GM23338 (cell line): ENCODE results near the gene IRF2BP1. TPM values are rescaled to one million over a fixed set of nuclear protein-coding genes. Genes with fewer than 3 reads are reported as not detected.

Source experiments
- ATAC-seq: fragments of 200-7000 bp; cut with Tn5 transposase; 3 replicates; pipeline ENCODE4 v1.9.1; 2020
- DNase-seq: peaks from one replicate; pipeline ENCODE4 v3.0.0-alpha.2; 2015; ENCODE audit warnings: low spot score
- H2AFZ ChIP-seq: fragments of 200-600 bp; sonication (generic); 2 replicates; pipeline ENCODE4 v1.8.0; 2016; ENCODE audit warnings: antibody characterized with exemption, mild to moderate bottlenecking, moderate library complexity
- H3F3A ChIP-seq: fragments of 200-600 bp; sonication (generic); replicated peaks from 2 replicates; pipeline ENCODE4 v1.8.0; 2017; ENCODE audit warnings: antibody characterized with exemption, mixed run types, low read depth
- H3K27ac ChIP-seq: fragments of 200-600 bp; sonication (generic); 2 replicates; pipeline ENCODE4 v1.6.1; 2016; ENCODE audit warnings: low read depth
- H3K27me3 ChIP-seq: fragments of 200-600 bp; sonication (generic); 2 replicates; pipeline ENCODE4 v1.8.0; 2016; ENCODE audit warnings: mild to moderate bottlenecking, mixed run types, moderate library complexity; ENCODE audit not compliant: insufficient read depth
- H3K36me3 ChIP-seq: fragments of 200-600 bp; sonication (generic); 2 replicates; pipeline ENCODE4 v1.8.0; 2016; ENCODE audit warnings: mild to moderate bottlenecking; ENCODE audit not compliant: insufficient read depth
- H3K4me1 ChIP-seq: fragments of 200-600 bp; sonication (generic); 2 replicates; pipeline ENCODE4 v1.8.0; 2016; ENCODE audit warnings: mild to moderate bottlenecking, moderate library complexity; ENCODE audit not compliant: insufficient read depth
- H3K4me2 ChIP-seq: fragments of 200-600 bp; sonication (generic); 2 replicates; pipeline ENCODE4 v1.7.1; 2017; ENCODE audit warnings: mixed run types
- H3K4me3 ChIP-seq: fragments of 200-600 bp; sonication (generic); 2 replicates; pipeline ENCODE4 v1.6.1; 2016; ENCODE audit warnings: mixed run types
- H3K79me2 ChIP-seq: fragments of 200-600 bp; sonication (generic); replicated peaks from 2 replicates; pipeline ENCODE4 v1.8.0; 2017; ENCODE audit warnings: mild to moderate bottlenecking; ENCODE audit not compliant: insufficient read depth
- H3K9me2 ChIP-seq: fragments of 200-600 bp; sonication (generic); 2 replicates; pipeline ENCODE4 v1.8.0; 2017; ENCODE audit not compliant: insufficient read depth
- H4K20me1 ChIP-seq: fragments of 200-600 bp; sonication (generic); replicated peaks from 2 replicates; pipeline ENCODE4 v1.8.0; 2017; ENCODE audit warnings: mild to moderate bottlenecking; ENCODE audit not compliant: insufficient read depth
- H3K27ac Mint-ChIP-seq: 2 replicates; pipeline ENCODE4 v1.8.0; 2020; ENCODE audit warnings: inconsistent platforms, mild to moderate bottlenecking, moderate library complexity, mixed read lengths
- H3K27me3 Mint-ChIP-seq: 3 replicates; pipeline ENCODE4 v1.8.0; 2022; ENCODE audit warnings: low read depth, mild to moderate bottlenecking, moderate library complexity, mixed read lengths, inconsistent platforms; ENCODE audit not compliant: insufficient read depth, poor library complexity
- H3K36me3 Mint-ChIP-seq: 3 replicates; pipeline ENCODE4 v1.8.0; 2021; ENCODE audit warnings: low read depth, mild to moderate bottlenecking, inconsistent platforms, moderate library complexity, mixed read lengths
- H3K4me1 Mint-ChIP-seq: 3 replicates; pipeline ENCODE4 v1.8.0; 2020; ENCODE audit warnings: mild to moderate bottlenecking, inconsistent platforms, mixed read lengths
- H3K4me3 Mint-ChIP-seq: 3 replicates; pipeline ENCODE4 v1.8.0; 2021; ENCODE audit warnings: moderate library complexity, mild to moderate bottlenecking, inconsistent platforms, mixed read lengths
- H3K9me3 Mint-ChIP-seq: 3 replicates; pipeline ENCODE4 v1.8.0; 2020; ENCODE audit warnings: moderate library complexity, mild to moderate bottlenecking, inconsistent platforms, mixed read lengths
- JUNB ChIP-seq: IDR thresholded peaks from one replicate; pipeline ENCODE4 v1.6.1; 2016; ENCODE audit warnings: antibody characterized with exemption; ENCODE audit not compliant: unreplicated experiment
- NANOG ChIP-seq: IDR thresholded peaks from 2 replicates; pipeline ENCODE4 v1.6.1; 2016; ENCODE audit warnings: antibody characterized with exemption, borderline replicate concordance
- POLR2AphosphoS5 ChIP-seq: IDR thresholded peaks from 2 replicates; pipeline ENCODE4 v1.6.1; 2016; ENCODE audit warnings: antibody characterized with exemption, low read depth
- ZNF331 ChIP-seq: fragments of 250-450 bp; sonication (Bioruptor Pico); IDR thresholded peaks from 2 replicates; pipeline ENCODE4 v1.5.0; 2020; ENCODE audit warnings: low read depth, mild to moderate bottlenecking, moderate library complexity
- polyA plus RNA-seq: library from polyadenylated mRNA; unstranded; fragments of >200 nt; fragmentation: Nextera tagmentation; extraction: Ambion mirVana; gene quantifications from 2 replicates; pipeline ENCODE4 v1.2.1, GENCODE V29; 2016
- total RNA-seq: library from RNA; depleted of rRNA; stranded (reverse); fragments of >200 nt; shearing (Covaris generic); gene quantifications from 2 replicates; pipeline ENCODE4 v1.2.3, GENCODE V29; 2014
- TF ChIP-seq, protein P1 (sequence below), 2 experiments: fragments of 200-600 bp in 1 of 2; sonication (generic) in 1 of 2; conservative IDR thresholded peaks; 2 replicates each; pipeline versions ENCODE4 v1.5.1 to v1.6.1; 2016 to 2017; ENCODE audit warnings: antibody characterized with exemption in 2 of 2, low read depth in 2 of 2, mild to moderate bottlenecking in 2 of 2, moderate library complexity in 1 of 2
- TF ChIP-seq, protein P2 (sequence below): IDR thresholded peaks from 2 replicates; pipeline ENCODE4 v1.6.1; 2016; ENCODE audit warnings: antibody characterized with exemption
- TF ChIP-seq, protein P3 (sequence below): fragments of 250-450 bp; sonication (Bioruptor Pico); IDR thresholded peaks from 2 replicates; pipeline ENCODE4 v1.5.0; 2020; ENCODE audit warnings: mild to moderate bottlenecking, moderate library complexity

Gene IRF2BP1
- total and polyA plus RNA-seq, 2 experiments from 2014 or later: 10.4 to 41.6 TPM

DNA sequence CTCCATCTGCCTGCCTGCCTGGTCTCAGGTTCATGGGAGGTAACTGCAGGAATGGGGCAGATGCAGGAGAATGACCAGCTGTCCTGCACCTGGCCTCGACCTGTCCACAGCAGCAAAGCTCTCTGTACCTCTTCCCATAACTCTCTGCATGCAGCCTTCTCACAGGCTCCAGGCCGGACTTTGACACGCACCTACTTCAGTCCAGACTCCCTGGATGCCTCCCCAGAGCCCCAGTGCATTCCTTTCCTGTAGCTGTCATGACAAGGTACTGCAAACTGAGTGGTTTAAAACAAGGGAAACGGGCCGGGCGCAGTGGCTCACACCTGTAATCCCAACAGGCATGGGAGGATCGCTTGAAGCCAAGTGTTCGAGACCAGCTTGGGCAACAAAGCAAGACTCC is 25.4 kb upstream of the IRF2BP1 start:
- H3K4me3 ChIP-seq: no peak overlapping the region
- H4K20me1 ChIP-seq: no peaks in the 10 kb centered on the region
- no peaks in the 10 kb centered on the region for H3K79me2 ChIP-seq
- no peaks in the 10 kb centered on the region for H3K9me2 ChIP-seq
- 0 out of 2 replicates have a peak, but pooled peaks cover 9% of the 10 kb centered on the region for H3F3A ChIP-seq
- H3K4me2 ChIP-seq: no peak overlapping the region
- H3K27ac ChIP-seq: no peak overlapping the region
- H3K27me3 ChIP-seq: no peaks in the 10 kb centered on the region
- H3K4me1 Mint-ChIP-seq: no peaks in the 10 kb centered on the region; the same call in 2 of the 3 replicates
- H2AFZ ChIP-seq: no peak overlapping the region
- TF ChIP-seq NANOG (no peak), JUNB (no peak), ZNF331 (no peak), POLR2AphosphoS5 (no peak)
- TF ChIP-seq, protein P1, sequence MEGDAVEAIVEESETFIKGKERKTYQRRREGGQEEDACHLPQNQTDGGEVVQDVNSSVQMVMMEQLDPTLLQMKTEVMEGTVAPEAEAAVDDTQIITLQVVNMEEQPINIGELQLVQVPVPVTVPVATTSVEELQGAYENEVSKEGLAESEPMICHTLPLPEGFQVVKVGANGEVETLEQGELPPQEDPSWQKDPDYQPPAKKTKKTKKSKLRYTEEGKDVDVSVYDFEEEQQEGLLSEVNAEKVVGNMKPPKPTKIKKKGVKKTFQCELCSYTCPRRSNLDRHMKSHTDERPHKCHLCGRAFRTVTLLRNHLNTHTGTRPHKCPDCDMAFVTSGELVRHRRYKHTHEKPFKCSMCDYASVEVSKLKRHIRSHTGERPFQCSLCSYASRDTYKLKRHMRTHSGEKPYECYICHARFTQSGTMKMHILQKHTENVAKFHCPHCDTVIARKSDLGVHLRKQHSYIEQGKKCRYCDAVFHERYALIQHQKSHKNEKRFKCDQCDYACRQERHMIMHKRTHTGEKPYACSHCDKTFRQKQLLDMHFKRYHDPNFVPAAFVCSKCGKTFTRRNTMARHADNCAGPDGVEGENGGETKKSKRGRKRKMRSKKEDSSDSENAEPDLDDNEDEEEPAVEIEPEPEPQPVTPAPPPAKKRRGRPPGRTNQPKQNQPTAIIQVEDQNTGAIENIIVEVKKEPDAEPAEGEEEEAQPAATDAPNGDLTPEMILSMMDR (conservative IDR thresholded peaks at IDR 0.05; ENCODE audit: low read depth in 2 of 2): no peak
- TF ChIP-seq, protein P2, sequence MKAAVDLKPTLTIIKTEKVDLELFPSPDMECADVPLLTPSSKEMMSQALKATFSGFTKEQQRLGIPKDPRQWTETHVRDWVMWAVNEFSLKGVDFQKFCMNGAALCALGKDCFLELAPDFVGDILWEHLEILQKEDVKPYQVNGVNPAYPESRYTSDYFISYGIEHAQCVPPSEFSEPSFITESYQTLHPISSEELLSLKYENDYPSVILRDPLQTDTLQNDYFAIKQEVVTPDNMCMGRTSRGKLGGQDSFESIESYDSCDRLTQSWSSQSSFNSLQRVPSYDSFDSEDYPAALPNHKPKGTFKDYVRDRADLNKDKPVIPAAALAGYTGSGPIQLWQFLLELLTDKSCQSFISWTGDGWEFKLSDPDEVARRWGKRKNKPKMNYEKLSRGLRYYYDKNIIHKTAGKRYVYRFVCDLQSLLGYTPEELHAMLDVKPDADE: no peak
- peaks cover 13% of the 10 kb centered on the region for H3K27me3 Mint-ChIP-seq
- no peaks in the 10 kb centered on the region for H3K4me1 ChIP-seq
- no peaks in the 10 kb centered on the region for H3K9me3 Mint-ChIP-seq
- H3K27ac Mint-ChIP-seq: no peak overlapping the region
- no peaks in the 10 kb centered on the region for H3K36me3 ChIP-seq
- ATAC-seq (no peak), DNase-seq (no peak)
- H3K36me3 Mint-ChIP-seq: no peaks in the 10 kb centered on the region; the same call in 2 of the 3 replicates
- no peak overlapping the region for H3K4me3 Mint-ChIP-seq

GRCh38 chr19:45908956-45909355 is 23.0 kb upstream of the IRF2BP1 start:
- Histone ChIP-seq H3K36me3 (no peaks in the 10 kb centered on the region), H3K27me3 (no peaks in the 10 kb centered on the region), H3K4me2 (no peak overlapping the region), H3K79me2 (no peaks in the 10 kb centered on the region), H4K20me1 (no peaks in the 10 kb centered on the region), H2AFZ (0 out of 2 replicates have a peak overlapping the region, but pooled peaks have one; percentile 59), H3K9me2 (no peaks in the 10 kb centered on the region), H3K4me3 (no peak overlapping the region), H3K4me1 (no peaks in the 10 kb centered on the region), H3K27ac (peak overlapping the region; percentile 39; the same call in 1 of the 2 replicates), H3F3A (0 out of 2 replicates have a peak, but pooled peaks cover 9% of the 10 kb centered on the region)
- ATAC-seq (no peak), DNase-seq (no peak)
- TF ChIP-seq NANOG (no peak), JUNB (no peak), POLR2AphosphoS5 (no peak), ZNF331 (no peak)
- TF ChIP-seq, protein P1 (conservative IDR thresholded peaks at IDR 0.05; ENCODE audit: low read depth in 2 of 2): 0 out of 4 replicates have a peak, but pooled peaks of 1 of the 2 experiments have one; percentile 8
- TF ChIP-seq, protein P3, sequence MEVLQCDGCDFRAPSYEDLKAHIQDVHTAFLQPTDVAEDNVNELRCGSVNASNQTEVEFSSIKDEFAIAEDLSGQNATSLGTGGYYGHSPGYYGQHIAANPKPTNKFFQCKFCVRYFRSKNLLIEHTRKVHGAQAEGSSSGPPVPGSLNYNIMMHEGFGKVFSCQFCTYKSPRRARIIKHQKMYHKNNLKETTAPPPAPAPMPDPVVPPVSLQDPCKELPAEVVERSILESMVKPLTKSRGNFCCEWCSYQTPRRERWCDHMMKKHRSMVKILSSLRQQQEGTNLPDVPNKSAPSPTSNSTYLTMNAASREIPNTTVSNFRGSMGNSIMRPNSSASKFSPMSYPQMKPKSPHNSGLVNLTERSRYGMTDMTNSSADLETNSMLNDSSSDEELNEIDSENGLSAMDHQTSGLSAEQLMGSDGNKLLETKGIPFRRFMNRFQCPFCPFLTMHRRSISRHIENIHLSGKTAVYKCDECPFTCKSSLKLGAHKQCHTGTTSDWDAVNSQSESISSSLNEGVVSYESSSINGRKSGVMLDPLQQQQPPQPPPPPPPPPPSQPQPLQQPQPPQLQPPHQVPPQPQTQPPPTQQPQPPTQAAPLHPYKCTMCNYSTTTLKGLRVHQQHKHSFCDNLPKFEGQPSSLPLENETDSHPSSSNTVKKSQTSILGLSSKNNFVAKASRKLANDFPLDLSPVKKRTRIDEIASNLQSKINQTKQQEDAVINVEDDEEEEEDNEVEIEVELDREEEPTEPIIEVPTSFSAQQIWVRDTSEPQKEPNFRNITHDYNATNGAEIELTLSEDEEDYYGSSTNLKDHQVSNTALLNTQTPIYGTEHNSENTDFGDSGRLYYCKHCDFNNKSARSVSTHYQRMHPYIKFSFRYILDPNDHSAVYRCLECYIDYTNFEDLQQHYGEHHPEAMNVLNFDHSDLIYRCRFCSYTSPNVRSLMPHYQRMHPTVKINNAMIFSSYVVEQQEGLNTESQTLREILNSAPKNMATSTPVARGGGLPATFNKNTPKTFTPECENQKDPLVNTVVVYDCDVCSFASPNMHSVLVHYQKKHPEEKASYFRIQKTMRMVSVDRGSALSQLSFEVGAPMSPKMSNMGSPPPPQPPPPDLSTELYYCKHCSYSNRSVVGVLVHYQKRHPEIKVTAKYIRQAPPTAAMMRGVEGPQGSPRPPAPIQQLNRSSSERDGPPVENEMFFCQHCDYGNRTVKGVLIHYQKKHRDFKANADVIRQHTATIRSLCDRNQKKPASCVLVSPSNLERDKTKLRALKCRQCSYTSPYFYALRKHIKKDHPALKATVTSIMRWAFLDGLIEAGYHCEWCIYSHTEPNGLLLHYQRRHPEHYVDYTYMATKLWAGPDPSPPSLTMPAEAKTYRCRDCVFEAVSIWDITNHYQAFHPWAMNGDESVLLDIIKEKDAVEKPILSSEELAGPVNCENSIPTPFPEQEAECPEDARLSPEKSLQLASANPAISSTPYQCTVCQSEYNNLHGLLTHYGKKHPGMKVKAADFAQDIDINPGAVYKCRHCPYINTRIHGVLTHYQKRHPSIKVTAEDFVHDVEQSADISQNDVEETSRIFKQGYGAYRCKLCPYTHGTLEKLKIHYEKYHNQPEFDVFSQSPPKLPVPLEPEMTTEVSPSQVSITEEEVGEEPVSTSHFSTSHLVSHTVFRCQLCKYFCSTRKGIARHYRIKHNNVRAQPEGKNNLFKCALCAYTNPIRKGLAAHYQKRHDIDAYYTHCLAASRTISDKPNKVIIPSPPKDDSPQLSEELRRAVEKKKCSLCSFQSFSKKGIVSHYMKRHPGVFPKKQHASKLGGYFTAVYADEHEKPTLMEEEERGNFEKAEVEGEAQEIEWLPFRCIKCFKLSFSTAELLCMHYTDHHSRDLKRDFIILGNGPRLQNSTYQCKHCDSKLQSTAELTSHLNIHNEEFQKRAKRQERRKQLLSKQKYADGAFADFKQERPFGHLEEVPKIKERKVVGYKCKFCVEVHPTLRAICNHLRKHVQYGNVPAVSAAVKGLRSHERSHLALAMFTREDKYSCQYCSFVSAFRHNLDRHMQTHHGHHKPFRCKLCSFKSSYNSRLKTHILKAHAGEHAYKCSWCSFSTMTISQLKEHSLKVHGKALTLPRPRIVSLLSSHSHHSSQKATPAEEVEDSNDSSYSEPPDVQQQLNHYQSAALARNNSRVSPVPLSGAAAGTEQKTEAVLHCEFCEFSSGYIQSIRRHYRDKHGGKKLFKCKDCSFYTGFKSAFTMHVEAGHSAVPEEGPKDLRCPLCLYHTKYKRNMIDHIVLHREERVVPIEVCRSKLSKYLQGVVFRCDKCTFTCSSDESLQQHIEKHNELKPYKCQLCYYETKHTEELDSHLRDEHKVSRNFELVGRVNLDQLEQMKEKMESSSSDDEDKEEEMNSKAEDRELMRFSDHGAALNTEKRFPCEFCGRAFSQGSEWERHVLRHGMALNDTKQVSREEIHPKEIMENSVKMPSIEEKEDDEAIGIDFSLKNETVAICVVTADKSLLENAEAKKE: no peak
- Mint-ChIP-seq H3K4me1 (peaks cover 2% of the 10 kb centered on the region; the same call in 1 of the 3 replicates), H3K27ac (no peak overlapping the region), H3K9me3 (no peaks in the 10 kb centered on the region), H3K27me3 (peaks cover 13% of the 10 kb centered on the region), H3K36me3 (no peaks in the 10 kb centered on the region; the same call in 2 of the 3 replicates), H3K4me3 (no peak overlapping the region)
